Lower lobe of right lung (tissue), 2 donors: ENCODE data around the gene TP53AIP1. TPM values are rescaled to one million over a fixed set of nuclear protein-coding genes. Genes with fewer than 3 reads are reported as not detected.

Experiments
- ATAC-seq, 2 donors: fragments of 200-7000 bp; cut with Tn5 transposase; one replicate each; pipeline ENCODE4 v1.9.1; 2020 to 2022; ENCODE audit warnings: mild to moderate bottlenecking in 2 of 2, moderate library complexity in 2 of 2
- DNase-seq: peaks from one replicate; pipeline ENCODE4 v3.0.0-alpha.2; 2020
- H3K27ac ChIP-seq: fragments of 200-600 bp; one replicate; pipeline ENCODE4 v1.8.0; 2022
- H3K27me3 ChIP-seq: fragments of 200-600 bp; one replicate; pipeline ENCODE4 v1.8.0; 2022; ENCODE audit warnings: low read depth
- H3K36me3 ChIP-seq: fragments of 200-600 bp; one replicate; pipeline ENCODE4 v1.8.0; 2022; ENCODE audit warnings: mild to moderate bottlenecking
- H3K4me1 ChIP-seq: fragments of 200-600 bp; one replicate; pipeline ENCODE4 v1.8.0; 2022
- H3K4me3 ChIP-seq: fragments of 200-600 bp; one replicate; pipeline ENCODE4 v1.8.0; 2022; ENCODE audit warnings: mild to moderate bottlenecking
- H3K9me3 ChIP-seq: fragments of 200-600 bp; one replicate; pipeline ENCODE4 v1.8.0; 2022
- intact Hi-C: fragments of 100-400 bp; cut with DNase I; formaldehyde crosslinking; loops from one replicate; pipeline ENCODE4 v1.11.0; 2022
- total RNA-seq: library from RNA; stranded (reverse); fragmentation: NEBNext Ultra II Directional; extraction: Animal tissue kit (Norgen Biotek cat#: 25700); gene quantifications from one replicate; pipeline ENCODE4 v1.2.1, GENCODE V29; 2021
- TF ChIP-seq, protein P1 (sequence below): fragments of 200-600 bp; IDR thresholded peaks from one replicate; pipeline ENCODE4 v1.8.0; 2022; ENCODE audit warnings: antibody characterized with exemption, mild to moderate bottlenecking
- donor health status: DM: no; HTN: yes; CAD: no; lungs with severe emphysema.

The TP53AIP1 gene
- total RNA-seq, 1 donor from 2014 or later: not detected

GRCh38 chr11:128936606-128937251 is 5.9 kb downstream of the TP53AIP1 start:
- Histone ChIP-seq H3K9me3 (no peaks in the 10 kb centered on the region), H3K4me3 (no peak overlapping the region), H3K27ac (no peak overlapping the region), H3K36me3 (no peaks in the 10 kb centered on the region), H3K4me1 (no peaks in the 10 kb centered on the region), H3K27me3 (no peaks in the 10 kb centered on the region)
- intact Hi-C loops: no loop called here
- TF ChIP-seq, protein P1, sequence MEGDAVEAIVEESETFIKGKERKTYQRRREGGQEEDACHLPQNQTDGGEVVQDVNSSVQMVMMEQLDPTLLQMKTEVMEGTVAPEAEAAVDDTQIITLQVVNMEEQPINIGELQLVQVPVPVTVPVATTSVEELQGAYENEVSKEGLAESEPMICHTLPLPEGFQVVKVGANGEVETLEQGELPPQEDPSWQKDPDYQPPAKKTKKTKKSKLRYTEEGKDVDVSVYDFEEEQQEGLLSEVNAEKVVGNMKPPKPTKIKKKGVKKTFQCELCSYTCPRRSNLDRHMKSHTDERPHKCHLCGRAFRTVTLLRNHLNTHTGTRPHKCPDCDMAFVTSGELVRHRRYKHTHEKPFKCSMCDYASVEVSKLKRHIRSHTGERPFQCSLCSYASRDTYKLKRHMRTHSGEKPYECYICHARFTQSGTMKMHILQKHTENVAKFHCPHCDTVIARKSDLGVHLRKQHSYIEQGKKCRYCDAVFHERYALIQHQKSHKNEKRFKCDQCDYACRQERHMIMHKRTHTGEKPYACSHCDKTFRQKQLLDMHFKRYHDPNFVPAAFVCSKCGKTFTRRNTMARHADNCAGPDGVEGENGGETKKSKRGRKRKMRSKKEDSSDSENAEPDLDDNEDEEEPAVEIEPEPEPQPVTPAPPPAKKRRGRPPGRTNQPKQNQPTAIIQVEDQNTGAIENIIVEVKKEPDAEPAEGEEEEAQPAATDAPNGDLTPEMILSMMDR: no peak
- ATAC-seq (peak; percentile 21 to 34), DNase-seq (no peak)

DNA sequence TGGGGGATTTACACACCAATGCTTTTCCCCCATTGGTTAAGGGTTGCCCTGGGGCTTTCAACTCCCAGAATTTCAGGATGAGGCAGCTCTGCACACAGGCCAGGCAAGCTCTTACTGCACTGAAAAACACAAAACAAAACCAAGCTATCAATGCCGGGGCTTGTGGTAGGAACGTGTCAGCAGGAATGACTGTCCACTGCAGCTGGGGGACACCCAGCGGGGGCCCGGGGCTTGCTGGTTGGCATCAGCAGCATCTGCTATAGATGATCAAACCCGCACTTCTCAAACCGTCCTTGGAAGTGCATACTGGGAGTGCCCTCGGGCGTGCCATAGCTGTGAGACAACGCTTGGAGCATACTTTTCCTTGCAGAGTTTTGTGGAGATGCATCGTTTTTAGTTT is 7.7 kb downstream of the TP53AIP1 start:
- Histone ChIP-seq H3K27me3 (no peaks in the 10 kb centered on the region), H3K9me3 (no peaks in the 10 kb centered on the region), H3K4me3 (no peak overlapping the region), H3K36me3 (no peaks in the 10 kb centered on the region), H3K27ac (no peak overlapping the region), H3K4me1 (no peaks in the 10 kb centered on the region)
- no peak for ATAC-seq
- intact Hi-C loops: no loop called here
- DNase-seq: no peak
- TF ChIP-seq, protein P1: no peak

- DNase-seq (no peak), ATAC-seq (no peak)
- Histone ChIP-seq H3K9me3 (no peaks in the 10 kb centered on the region), H3K27ac (no peak overlapping the region), H3K27me3 (no peaks in the 10 kb centered on the region), H3K36me3 (no peaks in the 10 kb centered on the region), H3K4me1 (no peaks in the 10 kb centered on the region), H3K4me3 (no peak overlapping the region)
- TF ChIP-seq, protein P1: no peak
- intact Hi-C loops: no loop called here
Observed at GRCh38 chr11:128934351-128934750, 8.3 kb downstream of the TP53AIP1 start.

DNA sequence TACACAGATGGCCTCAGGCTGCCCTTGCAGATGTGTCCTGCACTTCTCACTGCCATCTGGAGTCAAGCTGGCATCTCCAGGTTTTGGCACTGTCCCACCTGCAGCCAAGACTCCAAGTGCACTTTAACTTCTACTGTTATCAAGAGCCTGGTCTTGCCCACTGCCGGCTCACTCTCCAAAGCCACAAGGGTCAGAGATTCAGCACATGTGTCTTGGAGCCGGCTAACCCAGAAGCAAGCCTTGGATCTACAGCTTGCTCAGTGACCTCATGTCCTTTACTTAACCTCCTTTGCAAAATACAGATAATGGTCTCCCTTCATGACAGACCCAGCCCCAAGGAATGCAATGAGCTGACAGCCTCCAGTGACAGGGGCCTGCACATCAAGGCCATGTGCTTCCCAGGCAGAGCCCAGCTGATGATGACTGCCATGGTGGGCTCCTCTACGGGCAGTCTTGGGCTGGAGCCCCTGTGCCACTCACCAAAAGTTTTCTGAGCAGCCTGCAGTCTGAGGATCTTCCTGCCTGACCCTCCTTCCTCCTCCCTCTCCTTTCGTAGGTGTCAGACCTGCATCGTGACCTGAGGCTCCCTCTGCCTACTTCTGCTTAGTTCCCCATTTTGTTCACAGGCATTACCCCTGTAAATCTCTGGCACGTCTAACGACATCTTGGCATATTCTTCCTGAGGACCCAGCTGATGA is 9.0 kb downstream of the TP53AIP1 start:
- no peak for DNase-seq
- TF ChIP-seq, protein P1: no peak

GRCh38 chr11:128931668-128932067 is 11.0 kb downstream of the TP53AIP1 start:
- H3K27me3 ChIP-seq: no peaks in the 10 kb centered on the region
- DNase-seq (no peak), ATAC-seq (no peak)
- H3K4me1 ChIP-seq: no peaks in the 10 kb centered on the region
- H3K27ac ChIP-seq: no peak overlapping the region
- H3K4me3 ChIP-seq: no peak overlapping the region
- intact Hi-C loops: no loop called here
- H3K9me3 ChIP-seq: no peaks in the 10 kb centered on the region
- H3K36me3 ChIP-seq: no peaks in the 10 kb centered on the region
- TF ChIP-seq, protein P1: no peak

More for the DNA sequence above, 9.0 kb downstream of the TP53AIP1 start:
- Histone ChIP-seq H3K27me3 (no peaks in the 10 kb centered on the region), H3K4me3 (no peak overlapping the region), H3K4me1 (no peaks in the 10 kb centered on the region), H3K9me3 (no peaks in the 10 kb centered on the region), H3K27ac (no peak overlapping the region), H3K36me3 (no peaks in the 10 kb centered on the region)
- intact Hi-C loops: no loop called here
- ATAC-seq: no peak
